ENCODE measurements around the gene CSF2. TPM values are rescaled to one million over a fixed set of nuclear protein-coding genes. Genes with fewer than 3 reads are reported as not detected.

CSF2 gene
- total RNA-seq, 2 donors from 2014 or later, result not detected

GRCh38 chr5:132064738-132065331 lies 8.8 kb upstream of the CSF2 start:
- peak; percentile 80 to 93 for TF ChIP-seq CTCF (IDR thresholded peaks at IDR 0.05)
- no peaks in the 10 kb centered on the region for H3K9me3 ChIP-seq
- H3K27ac ChIP-seq, result no peak overlapping the region
- no peaks in the 10 kb centered on the region for H3K27me3 ChIP-seq
- no peaks in the 10 kb centered on the region for H3K36me3 ChIP-seq
- H3K4me3 ChIP-seq, result no peak overlapping the region
- no peaks in the 10 kb centered on the region for H3K4me1 ChIP-seq
- DNase-seq (ENCODE audit: low spot score), result peak; percentile 72

- DNase-seq (ENCODE audit: low spot score), result no peak
- Histone ChIP-seq H3K27me3 (no peaks in the 10 kb centered on the region), H3K27ac (no peak overlapping the region), H3K4me1 (no peaks in the 10 kb centered on the region), H3K9me3 (no peaks in the 10 kb centered on the region), H3K36me3 (no peaks in the 10 kb centered on the region), H3K4me3 (no peak overlapping the region)
- peak in 1 of 2 donors; percentile 40 for TF ChIP-seq CTCF (IDR thresholded peaks at IDR 0.05)
These were observed 8.1 kb upstream of the CSF2 start for GRCh38 chr5:132065351-132065937.

GRCh38 chr5:132065951-132066701 lies 7.5 kb upstream of the CSF2 start:
- no peak for DNase-seq (ENCODE audit: low spot score)
- no peak for TF ChIP-seq CTCF (IDR thresholded peaks at IDR 0.05)
- H3K27ac ChIP-seq, result no peak overlapping the region
- H3K4me3 ChIP-seq, result no peak overlapping the region
- no peaks in the 10 kb centered on the region for H3K27me3 ChIP-seq
- no peaks in the 10 kb centered on the region for H3K9me3 ChIP-seq
- no peaks in the 10 kb centered on the region for H3K4me1 ChIP-seq
- no peaks in the 10 kb centered on the region for H3K36me3 ChIP-seq

GRCh38 chr5:132066871-132067270 lies 6.7 kb upstream of the CSF2 start:
- Histone ChIP-seq H3K4me1 (no peaks in the 10 kb centered on the region), H3K9me3 (no peaks in the 10 kb centered on the region), H3K4me3 (no peak overlapping the region), H3K36me3 (no peaks in the 10 kb centered on the region), H3K27ac (no peak overlapping the region), H3K27me3 (no peaks in the 10 kb centered on the region)
- no peak for TF ChIP-seq CTCF (IDR thresholded peaks at IDR 0.05)
- DNase-seq (ENCODE audit: low spot score), result no peak

- Histone ChIP-seq H3K4me3 (no peak overlapping the region), H3K36me3 (no peaks in the 10 kb centered on the region), H3K27me3 (no peaks in the 10 kb centered on the region), H3K9me3 (no peaks in the 10 kb centered on the region), H3K27ac (no peak overlapping the region), H3K4me1 (no peaks in the 10 kb centered on the region)
- no peak for DNase-seq (ENCODE audit: low spot score)
- no peak for TF ChIP-seq CTCF (IDR thresholded peaks at IDR 0.05)
These were observed 6.1 kb upstream of the CSF2 start for GRCh38 chr5:132067451-132067850.
